ENCODE results near the gene ZNF619. TPM values are rescaled to one million over a fixed set of nuclear protein-coding genes. Genes with fewer than 3 reads are reported as not detected.

Gene ZNF619
- total RNA-seq, 1 donor, result 5.2 TPM

DNA sequence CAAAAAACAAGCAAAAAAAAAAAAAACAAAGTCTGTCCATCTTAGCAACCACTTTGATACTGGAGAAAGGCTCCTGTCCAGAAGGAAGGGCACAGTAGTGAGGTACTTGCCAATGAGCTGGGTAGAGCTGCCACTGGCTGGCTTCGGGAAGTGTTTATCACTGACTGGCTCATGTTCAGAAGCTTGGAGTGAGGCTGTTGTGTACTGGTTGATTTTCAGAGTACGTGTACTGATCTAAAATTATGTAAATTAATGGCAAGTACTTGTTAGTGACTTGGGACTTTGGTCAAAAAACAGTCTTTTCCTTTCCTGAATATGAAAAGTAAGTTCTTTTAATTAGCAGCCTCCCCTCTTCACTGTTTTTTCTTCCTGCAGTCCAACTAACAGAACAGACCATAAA is 46.9 kb downstream of the ZNF619 start:
- DNase-seq (ENCODE audit: low read depth), result no peak
- TF ChIP-seq, protein P1, sequence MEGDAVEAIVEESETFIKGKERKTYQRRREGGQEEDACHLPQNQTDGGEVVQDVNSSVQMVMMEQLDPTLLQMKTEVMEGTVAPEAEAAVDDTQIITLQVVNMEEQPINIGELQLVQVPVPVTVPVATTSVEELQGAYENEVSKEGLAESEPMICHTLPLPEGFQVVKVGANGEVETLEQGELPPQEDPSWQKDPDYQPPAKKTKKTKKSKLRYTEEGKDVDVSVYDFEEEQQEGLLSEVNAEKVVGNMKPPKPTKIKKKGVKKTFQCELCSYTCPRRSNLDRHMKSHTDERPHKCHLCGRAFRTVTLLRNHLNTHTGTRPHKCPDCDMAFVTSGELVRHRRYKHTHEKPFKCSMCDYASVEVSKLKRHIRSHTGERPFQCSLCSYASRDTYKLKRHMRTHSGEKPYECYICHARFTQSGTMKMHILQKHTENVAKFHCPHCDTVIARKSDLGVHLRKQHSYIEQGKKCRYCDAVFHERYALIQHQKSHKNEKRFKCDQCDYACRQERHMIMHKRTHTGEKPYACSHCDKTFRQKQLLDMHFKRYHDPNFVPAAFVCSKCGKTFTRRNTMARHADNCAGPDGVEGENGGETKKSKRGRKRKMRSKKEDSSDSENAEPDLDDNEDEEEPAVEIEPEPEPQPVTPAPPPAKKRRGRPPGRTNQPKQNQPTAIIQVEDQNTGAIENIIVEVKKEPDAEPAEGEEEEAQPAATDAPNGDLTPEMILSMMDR (IDR thresholded peaks at IDR 0.05; ENCODE audit: insufficient read depth, low read depth, low read length), result no peak
- H3K4me3 ChIP-seq (ENCODE audit: low read depth, low read length), result no peak overlapping the region

DNA sequence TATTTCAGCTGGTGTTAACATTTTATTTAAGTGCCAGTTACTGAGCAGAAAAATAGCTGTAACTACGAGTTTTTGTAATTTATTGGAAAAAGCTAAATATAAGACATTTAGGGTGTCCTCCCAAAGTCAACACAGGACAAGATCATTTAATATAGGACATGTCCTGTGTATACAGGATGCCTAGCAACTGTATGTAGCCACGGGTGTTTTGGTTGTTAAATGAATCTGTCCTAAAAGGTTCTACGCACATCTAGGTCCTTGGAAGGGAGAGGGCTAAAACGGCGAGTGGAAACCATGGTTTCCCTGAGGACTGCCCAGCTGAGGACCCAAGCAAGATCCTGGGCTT is 47.3 kb downstream of the ZNF619 start:
- TF ChIP-seq, protein P1 (IDR thresholded peaks at IDR 0.05; ENCODE audit: insufficient read depth, low read depth, low read length), result no peak
- no peak for DNase-seq (ENCODE audit: low read depth)
- H3K4me3 ChIP-seq (ENCODE audit: low read depth, low read length), result peak overlapping the region; percentile 95

DNA sequence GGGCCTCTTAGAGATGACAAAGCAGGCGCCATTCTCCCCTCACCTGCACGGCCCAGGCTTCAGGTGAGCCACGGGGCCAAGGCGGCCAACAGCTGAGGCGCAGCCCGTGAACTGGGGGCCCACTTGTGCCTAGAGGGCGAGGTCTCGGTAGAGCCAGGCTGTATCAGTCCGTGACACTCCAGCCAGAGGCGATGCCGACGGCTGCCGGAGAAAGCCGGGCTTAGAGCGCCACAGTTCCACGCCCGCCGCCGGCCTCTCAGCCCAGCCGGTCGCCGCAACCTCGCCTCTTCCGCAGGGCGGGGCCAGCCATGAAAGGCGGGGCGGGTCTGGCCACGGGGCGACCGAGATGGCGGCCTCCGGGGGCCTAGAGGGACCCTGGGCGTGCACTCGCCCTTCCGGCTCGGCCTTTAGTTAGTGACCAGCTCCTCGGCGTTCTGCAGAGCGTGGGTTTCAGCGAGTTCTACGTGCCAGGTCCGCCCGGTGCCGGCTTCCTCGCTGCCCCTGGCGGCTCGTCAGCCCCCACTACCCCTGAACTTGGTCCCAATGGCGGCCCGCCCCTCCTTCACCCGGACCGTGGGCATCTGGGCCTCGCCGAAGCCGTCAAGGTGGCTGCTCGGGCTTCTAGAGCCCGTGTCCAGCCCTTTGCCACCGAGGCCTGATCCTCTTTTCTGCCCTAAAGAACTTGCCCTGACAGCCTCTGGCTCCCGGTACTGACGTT is 47.8 kb downstream of the ZNF619 start, which contains the start of gene ZNF621:
ZNF621 (plus strand) TSS at position 393 of the 718 bp plus-strand sequence. CDS start 881 bp downstream, outside the sequence.
- peak within 1 kb of the TSS; percentile 95 for H3K4me3 ChIP-seq (ENCODE audit: low read depth, low read length)
- peak; percentile 87 for DNase-seq (ENCODE audit: low read depth)
- TF ChIP-seq, protein P1 (IDR thresholded peaks at IDR 0.05; ENCODE audit: insufficient read depth, low read depth, low read length), result no peak

DNA sequence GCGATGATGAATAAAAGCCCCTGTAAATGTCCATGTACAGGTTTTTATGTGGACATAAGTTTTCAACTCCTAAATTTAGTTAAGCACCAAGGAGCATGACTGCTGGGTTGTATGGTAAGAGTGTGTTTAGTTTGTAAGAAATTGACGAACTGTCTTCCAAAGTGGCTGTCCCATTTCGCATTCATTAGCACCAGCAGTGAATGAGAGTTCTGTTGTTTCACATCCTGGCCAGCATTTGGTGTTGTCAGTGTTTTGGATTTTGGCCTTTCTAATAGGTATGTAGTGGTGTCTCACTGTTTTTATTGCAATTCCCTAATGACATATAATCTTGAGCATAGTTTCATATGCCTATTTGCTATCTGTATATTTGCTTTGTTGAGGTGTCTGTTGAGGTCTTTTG is 51.5 kb downstream of the ZNF619 start:
- TF ChIP-seq, protein P1 (IDR thresholded peaks at IDR 0.05; ENCODE audit: insufficient read depth, low read depth, low read length), result no peak
- no peak overlapping the region for H3K4me3 ChIP-seq (ENCODE audit: low read depth, low read length)
- DNase-seq (ENCODE audit: low read depth), result no peak

DNA sequence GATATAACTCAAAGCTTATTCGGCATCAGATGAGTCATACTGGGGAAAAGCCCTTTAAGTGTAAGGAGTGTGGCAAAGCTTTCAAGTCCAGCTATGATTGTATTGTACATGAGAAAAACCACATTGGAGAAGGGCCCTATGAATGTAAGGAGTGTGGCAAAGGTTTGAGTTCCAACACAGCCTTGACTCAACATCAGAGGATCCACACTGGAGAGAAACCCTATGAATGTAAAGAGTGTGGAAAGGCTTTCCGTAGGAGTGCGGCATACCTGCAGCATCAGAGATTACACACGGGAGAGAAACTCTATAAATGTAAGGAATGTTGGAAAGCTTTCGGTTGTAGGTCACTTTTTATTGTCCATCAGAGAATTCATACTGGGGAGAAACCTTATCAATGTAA is 55.3 kb downstream of the ZNF619 start:
- H3K4me3 ChIP-seq (ENCODE audit: low read depth, low read length), result no peak overlapping the region
- TF ChIP-seq, protein P1 (IDR thresholded peaks at IDR 0.05; ENCODE audit: insufficient read depth, low read depth, low read length), result no peak
- no peak for DNase-seq (ENCODE audit: low read depth)

DNA sequence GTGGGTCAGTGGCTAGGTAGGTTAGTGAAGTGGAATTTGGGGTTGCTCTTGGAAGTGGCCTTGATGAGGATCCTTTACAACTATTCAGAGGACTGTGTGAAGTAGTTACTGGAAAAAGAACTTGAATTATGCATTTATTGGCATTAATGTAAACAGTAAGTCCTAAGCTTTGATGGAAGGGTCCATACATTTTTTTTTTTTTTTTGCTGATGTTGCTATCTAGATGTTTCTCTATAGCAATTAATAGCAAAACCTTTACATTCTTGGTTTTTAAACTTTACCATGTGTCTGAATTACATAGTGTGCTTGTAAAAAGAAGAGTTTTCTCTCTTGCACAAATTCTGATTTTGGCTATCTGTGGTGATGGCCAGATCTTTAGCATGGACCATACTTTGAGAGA is 57.4 kb downstream of the ZNF619 start:
- H3K4me3 ChIP-seq (ENCODE audit: low read depth, low read length), result no peak overlapping the region
- TF ChIP-seq, protein P1 (IDR thresholded peaks at IDR 0.05; ENCODE audit: insufficient read depth, low read depth, low read length), result no peak

More for the DNA sequence above, 57.4 kb downstream of the ZNF619 start:
- no peak for DNase-seq (ENCODE audit: low read depth)

Small RNA genes lying within 50 kb of the gene (small RNA-seq; reads per million reads assigned to genes)
- not detected for gene RNU5B-2P

Other genes with a start within 250 kb of the ZNF619 start
- 13.5 and 19.0 TPM in 2 replicates for gene EIF1B, start 167.4 kb upstream of the ZNF619 start, total RNA-seq
- gene ENTPD3, start 89.9 kb upstream of the ZNF619 start, total RNA-seq, result under 0.01 TPM in 1 of 2 replicates, not detected in the other
- 156 and 209 TPM in 2 replicates for gene RPL14, start 19.8 kb upstream of the ZNF619 start, total RNA-seq
- 0.86 and 0.97 TPM in 2 replicates for gene ZNF620, start 28.9 kb downstream of the ZNF619 start, total RNA-seq
- 18.0 and 19.0 TPM in 2 replicates for gene ZNF621, start 47.8 kb downstream of the ZNF619 start, total RNA-seq